ENCODE measurements around the gene PSTPIP2.
"Not testable (repeated sequence)": the region's sequence is repeated elsewhere in the genome, so short reads cannot be mapped to it uniquely, and the experiment has no call there.

PSTPIP2 gene

GRCh38 chr18:46068763-46069162 is 3.3 kb downstream of the PSTPIP2 start:
- no peak for DNase-seq

- no peak for DNase-seq
These were observed 4.5 kb downstream of the PSTPIP2 start for GRCh38 chr18:46067438-46068007.

- no peak for DNase-seq
These were observed 9.3 kb downstream of the PSTPIP2 start for GRCh38 chr18:46062781-46063180.

GRCh38 chr18:46061796-46062195 is 10.3 kb downstream of the PSTPIP2 start:
- no peak for DNase-seq

GRCh38 chr18:46061387-46061786 is 10.7 kb downstream of the PSTPIP2 start:
- no peak for DNase-seq

- no peak for DNase-seq
These were observed 11.7 kb downstream of the PSTPIP2 start for GRCh38 chr18:46060359-46060841.

- DNase-seq, result no peak
These were observed 16.2 kb downstream of the PSTPIP2 start for GRCh38 chr18:46055838-46056230.

GRCh38 chr18:46054956-46055837 is 16.9 kb downstream of the PSTPIP2 start:
- DNase-seq, result no peak

- DNase-seq, result no peak
These were observed 18.5 kb downstream of the PSTPIP2 start for GRCh38 chr18:46053368-46054095.

- DNase-seq, result no peak
These were observed 20.2 kb downstream of the PSTPIP2 start for GRCh38 chr18:46051731-46052461.

GRCh38 chr18:46050268-46050667 is 21.8 kb downstream of the PSTPIP2 start:
- DNase-seq, result no peak

- no peak for DNase-seq
These were observed 23.4 kb downstream of the PSTPIP2 start for GRCh38 chr18:46048641-46049040.

GRCh38 chr18:46047369-46047768 is 24.7 kb downstream of the PSTPIP2 start:
- not testable (repeated sequence) for DNase-seq

- no peak for DNase-seq
These were observed 25.4 kb downstream of the PSTPIP2 start for GRCh38 chr18:46046688-46047087.

GRCh38 chr18:46046126-46046525 is 25.9 kb downstream of the PSTPIP2 start:
- DNase-seq, result no peak

- DNase-seq, result no peak
These were observed 29.4 kb downstream of the PSTPIP2 start for GRCh38 chr18:46042571-46043123.

- DNase-seq, result no peak
These were observed 31.3 kb downstream of the PSTPIP2 start for GRCh38 chr18:46040747-46041104.

- DNase-seq, result no peak
These were observed 31.9 kb downstream of the PSTPIP2 start for GRCh38 chr18:46040033-46040746.

GRCh38 chr18:46037512-46038305 is 34.4 kb downstream of the PSTPIP2 start:
- no peak for DNase-seq

GRCh38 chr18:46035696-46036680 is 36.1 kb downstream of the PSTPIP2 start:
- DNase-seq, result no peak

Data from activated effector memory CD4-positive, alpha-beta T cell treated with anti-CD3 and anti-CD28 coated beads, Interleukin-2, amount 50 U/mL, for 16 hours (primary cell).